Neural cell (in vitro differentiated cells): Measurements from ENCODE around the gene GTF3C2.

Experiments used
- CTCF ChIP-seq: fragments of 450-650 bp; IDR thresholded peaks from 2 replicates; pipeline ENCODE4 v1.5.1; 2014; ENCODE audit warnings: antibody characterized with exemption, mild to moderate bottlenecking, moderate library complexity; ENCODE audit not compliant: poor library complexity, severe bottlenecking
- SMC3 ChIP-seq: fragments of 450-650 bp; conservative IDR thresholded peaks from 2 replicates; pipeline ENCODE4 v1.6.1; 2014; ENCODE audit warnings: antibody characterized with exemption, mild to moderate bottlenecking, moderate library complexity; ENCODE audit not compliant: poor library complexity

GRCh38 chr2:27314709-27315108 lies 41.9 kb downstream of the GTF3C2 start:
- TF ChIP-seq CTCF, result no peak
- TF ChIP-seq SMC3, result no peak
